Subcutaneous adipose tissue (tissue), 4 donors: ENCODE data around the gene MTRFR. TPM values are rescaled to one million over a fixed set of nuclear protein-coding genes. Genes with fewer than 3 reads are reported as not detected.

Experiments used
- CTCF ChIP-seq: fragments of 450-650 bp; IDR thresholded peaks from one replicate; pipeline ENCODE4 v1.5.1; 2016; ENCODE audit warnings: low read depth, mild to moderate bottlenecking, control low read depth, antibody characterized with exemption, moderate library complexity
- total RNA-seq, 4 donors: library from RNA; depleted of rRNA; stranded (reverse); fragments of >200 nt; gene quantifications; one replicate each; pipeline ENCODE4 v1.1.0, GENCODE V29; 2016

The MTRFR gene
- total RNA-seq, 4 donors from 2014 or later, result 6.4 to 14.5 (median 8.3) TPM

DNA sequence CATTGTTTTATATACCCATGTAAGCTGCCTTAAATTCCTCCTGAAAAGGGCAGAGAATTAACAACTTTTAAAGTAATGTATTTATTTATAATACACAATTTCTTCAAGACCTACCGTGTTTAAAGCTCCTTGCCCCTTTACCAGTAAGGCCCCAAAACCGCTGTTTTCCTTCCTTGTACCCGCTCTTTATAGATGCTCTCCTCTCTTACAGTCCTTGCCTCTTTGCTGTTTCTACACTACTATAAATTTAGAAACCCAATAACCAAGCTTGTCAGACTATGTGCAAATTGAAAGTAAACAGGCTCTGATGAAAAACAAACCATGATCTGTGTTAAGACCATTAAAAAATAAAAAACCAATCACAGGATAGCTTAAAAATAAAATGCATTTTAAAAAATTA is 4.2 kb upstream of the MTRFR start:
- no peak for TF ChIP-seq CTCF

DNA sequence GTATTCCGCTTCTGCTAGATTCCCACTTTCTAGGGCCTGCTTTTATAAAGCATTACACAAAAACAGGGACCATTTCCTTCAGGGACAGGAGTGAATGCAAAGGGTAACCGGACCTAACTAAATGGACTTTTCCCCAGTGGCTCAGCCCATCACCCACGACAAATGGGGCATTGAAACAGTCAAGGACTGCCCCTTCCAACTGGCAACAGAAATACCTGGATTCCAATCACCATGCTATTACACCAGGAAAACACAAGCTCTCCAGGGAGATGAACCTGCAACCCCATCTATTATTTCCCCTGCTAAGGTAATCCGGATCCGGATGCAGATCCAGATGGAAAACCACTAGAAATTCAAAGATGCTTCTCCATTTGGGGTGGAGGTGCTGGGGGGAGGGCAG is 1.3 kb upstream of the MTRFR start:
- TF ChIP-seq CTCF, result no peak

GRCh38 chr12:123232472-123232806 is 797 bp upstream of the MTRFR start:
- no peak for TF ChIP-seq CTCF

- TF ChIP-seq CTCF, result no peak
Measured at GRCh38 chr12:123233505-123234308, 471 bp downstream of the MTRFR start.

DNA sequence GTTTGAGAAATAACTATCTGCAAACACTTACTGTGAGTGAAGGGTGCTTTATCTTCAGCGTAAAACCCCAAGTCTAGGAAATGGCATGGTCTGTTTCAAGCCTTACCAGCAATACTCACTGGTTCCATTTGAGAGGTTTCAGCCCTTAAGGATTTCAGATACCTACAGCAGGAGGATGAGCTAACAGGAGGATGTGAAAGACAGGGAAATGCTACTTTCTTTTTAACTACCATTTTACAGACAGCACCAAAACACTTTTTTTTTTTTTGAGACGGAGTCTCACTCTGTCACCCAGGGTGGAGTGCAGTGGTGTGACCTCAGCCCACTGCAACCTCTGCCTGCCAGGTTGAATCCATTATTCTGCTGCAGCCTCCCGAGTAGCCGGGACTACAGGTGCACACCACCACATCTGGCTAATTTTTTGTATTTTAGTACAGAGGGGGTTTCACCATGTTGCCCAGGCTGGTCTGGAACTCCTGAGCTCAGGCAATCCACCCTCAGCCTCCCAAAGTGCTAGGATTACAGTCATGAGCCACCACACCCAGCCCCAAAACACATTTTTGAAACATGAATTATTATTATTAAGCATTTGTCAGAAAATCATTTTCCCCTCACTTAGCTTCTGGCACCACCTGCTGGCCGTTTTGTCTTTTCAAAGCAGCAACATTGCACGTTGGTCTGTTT is 4.6 kb downstream of the MTRFR start:
- no peak for TF ChIP-seq CTCF

GRCh38 chr12:123238330-123238682 is 5.1 kb downstream of the MTRFR start:
- TF ChIP-seq CTCF, result no peak

GRCh38 chr12:123238961-123239360 is 5.7 kb downstream of the MTRFR start:
- TF ChIP-seq CTCF, result no peak
